MM.1S (cell line): ENCODE results near the gene ZNF443.
"Not testable (repeated sequence)": the region's sequence is repeated elsewhere in the genome, so short reads cannot be mapped to it uniquely, and the experiment has no call there.

Experiments used
- DNase-seq: peaks from one replicate; pipeline ENCODE4 v3.0.0-alpha.2; 2015
- H2AFZ ChIP-seq: fragments of 300-600 bp; sonication (generic); 2 replicates; pipeline ENCODE4 v1.6.0; 2016; ENCODE audit warnings: antibody characterized with exemption, low read length
- H3F3A ChIP-seq: fragments of 300-600 bp; sonication (generic); 2 replicates; pipeline ENCODE4 v1.6.1; 2016; ENCODE audit warnings: mild to moderate bottlenecking, antibody characterized with exemption, low read length, moderate library complexity, mixed read lengths; ENCODE audit not compliant: insufficient read depth
- H3K27ac ChIP-seq: fragments of 300-600 bp; sonication (generic); 2 replicates; pipeline ENCODE4 v1.5.1; 2016; ENCODE audit warnings: mild to moderate bottlenecking, low read length
- H3K27me3 ChIP-seq: fragments of 300-600 bp; sonication (generic); replicated peaks from 2 replicates; pipeline ENCODE4 v1.6.0; 2016; ENCODE audit warnings: low read length; ENCODE audit not compliant: insufficient read depth
- H3K36me3 ChIP-seq: fragments of 300-600 bp; sonication (generic); replicated peaks from 2 replicates; pipeline ENCODE4 v1.6.1; 2016; ENCODE audit warnings: mild to moderate bottlenecking, low read length, mixed read lengths; ENCODE audit not compliant: insufficient read depth
- H3K4me1 ChIP-seq: fragments of 300-600 bp; sonication (generic); 2 replicates; pipeline ENCODE4 v1.6.1; 2016; ENCODE audit warnings: low read length, mixed read lengths
- H3K4me2 ChIP-seq: fragments of 300-600 bp; sonication (generic); 2 replicates; pipeline ENCODE4 v1.6.0; 2016; ENCODE audit warnings: low read depth, low read length
- H3K4me3 ChIP-seq: fragments of 300-600 bp; sonication (generic); 2 replicates; pipeline ENCODE4 v1.5.1; 2016; ENCODE audit warnings: low read length, mixed read lengths
- H3K79me2 ChIP-seq: fragments of 300-600 bp; sonication (generic); 2 replicates; pipeline ENCODE4 v1.6.1; 2016; ENCODE audit warnings: mixed run types, low read length, mixed read lengths
- H3K9ac ChIP-seq: fragments of 300-600 bp; sonication (generic); 2 replicates; pipeline ENCODE4 v1.6.1; 2016; ENCODE audit warnings: low read length, mixed read lengths
- H3K9me2 ChIP-seq: fragments of 300-600 bp; sonication (generic); replicated peaks from 2 replicates; pipeline ENCODE4 v1.6.1; 2016; ENCODE audit warnings: mild to moderate bottlenecking, low read length, mixed read lengths; ENCODE audit not compliant: insufficient read depth
- H3K9me3 ChIP-seq: fragments of 300-600 bp; sonication (generic); replicated peaks from 2 replicates; pipeline ENCODE4 v1.6.1; 2016; ENCODE audit warnings: mild to moderate bottlenecking, low read length, mixed read lengths; ENCODE audit not compliant: insufficient read depth
- H4K20me1 ChIP-seq: fragments of 300-600 bp; sonication (generic); 2 replicates; pipeline ENCODE4 v1.6.1; 2016; ENCODE audit warnings: mild to moderate bottlenecking, low read length, moderate library complexity, mixed read lengths; ENCODE audit not compliant: insufficient read depth
- EZH2 ChIP-seq: fragments of 300-600 bp; sonication (generic); optimal IDR thresholded peaks from 2 replicates; pipeline ENCODE3; 2017; ENCODE audit warnings: low read depth, mild to moderate bottlenecking, antibody characterized with exemption, low read length, mixed read lengths
- EZH2phosphoT487 ChIP-seq: fragments of 300-600 bp; sonication (generic); IDR thresholded peaks from 2 replicates; pipeline ENCODE4 v1.6.1; 2018; ENCODE audit warnings: antibody characterized with exemption, low read length
- TF ChIP-seq, protein P1 (sequence below): fragments of 300-600 bp; sonication (generic); IDR thresholded peaks from 2 replicates; pipeline ENCODE4 v1.5.1; 2016; ENCODE audit warnings: antibody characterized with exemption, low read length, mixed read lengths

Gene ZNF443

DNA sequence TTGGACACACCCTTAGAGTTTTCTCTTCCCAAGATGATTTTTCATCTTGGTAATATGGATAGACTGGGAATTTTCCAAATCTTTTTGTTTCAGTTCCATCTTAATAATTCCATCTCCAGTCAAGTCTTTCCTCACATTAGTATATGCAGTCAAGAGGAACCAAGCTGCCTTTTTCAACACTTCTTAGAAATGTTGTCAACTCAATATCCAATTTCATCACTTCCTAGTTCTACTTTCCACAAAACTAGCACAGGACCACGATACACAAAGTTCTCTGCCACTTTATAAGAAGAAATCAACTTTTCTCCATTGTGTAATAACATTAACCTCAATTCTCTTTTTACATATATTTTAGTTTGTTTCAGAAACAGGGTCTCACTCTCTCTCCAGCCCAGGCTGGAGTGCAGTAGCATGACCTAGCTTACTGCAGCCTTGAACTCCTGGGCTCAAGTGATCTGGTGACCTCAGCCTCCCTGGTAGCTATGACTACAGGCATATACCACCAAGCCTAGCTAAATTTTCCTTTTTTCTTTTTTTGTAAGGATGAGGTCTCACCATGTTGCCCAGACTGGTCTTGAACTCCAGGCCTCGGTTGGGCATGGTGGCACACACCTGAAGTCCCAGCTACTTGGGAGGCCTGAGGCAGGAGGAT lies 15.5 kb downstream of the ZNF443 start:
- H3K36me3 ChIP-seq, result no peaks in the 10 kb centered on the region
- no peaks in the 10 kb centered on the region for H3F3A ChIP-seq
- H3K9ac ChIP-seq, result no peak overlapping the region
- H3K27ac ChIP-seq, result no peak overlapping the region
- H3K9me2 ChIP-seq, result no peaks in the 10 kb centered on the region
- no peaks in the 10 kb centered on the region for H3K79me2 ChIP-seq
- H3K4me2 ChIP-seq, result no peak overlapping the region
- no peak for DNase-seq
- H4K20me1 ChIP-seq, result no peaks in the 10 kb centered on the region
- no peaks in the 10 kb centered on the region for H3K9me3 ChIP-seq
- TF ChIP-seq EZH2phosphoT487 (no peak), EZH2 (no peak)
- TF ChIP-seq, protein P1, sequence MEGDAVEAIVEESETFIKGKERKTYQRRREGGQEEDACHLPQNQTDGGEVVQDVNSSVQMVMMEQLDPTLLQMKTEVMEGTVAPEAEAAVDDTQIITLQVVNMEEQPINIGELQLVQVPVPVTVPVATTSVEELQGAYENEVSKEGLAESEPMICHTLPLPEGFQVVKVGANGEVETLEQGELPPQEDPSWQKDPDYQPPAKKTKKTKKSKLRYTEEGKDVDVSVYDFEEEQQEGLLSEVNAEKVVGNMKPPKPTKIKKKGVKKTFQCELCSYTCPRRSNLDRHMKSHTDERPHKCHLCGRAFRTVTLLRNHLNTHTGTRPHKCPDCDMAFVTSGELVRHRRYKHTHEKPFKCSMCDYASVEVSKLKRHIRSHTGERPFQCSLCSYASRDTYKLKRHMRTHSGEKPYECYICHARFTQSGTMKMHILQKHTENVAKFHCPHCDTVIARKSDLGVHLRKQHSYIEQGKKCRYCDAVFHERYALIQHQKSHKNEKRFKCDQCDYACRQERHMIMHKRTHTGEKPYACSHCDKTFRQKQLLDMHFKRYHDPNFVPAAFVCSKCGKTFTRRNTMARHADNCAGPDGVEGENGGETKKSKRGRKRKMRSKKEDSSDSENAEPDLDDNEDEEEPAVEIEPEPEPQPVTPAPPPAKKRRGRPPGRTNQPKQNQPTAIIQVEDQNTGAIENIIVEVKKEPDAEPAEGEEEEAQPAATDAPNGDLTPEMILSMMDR, result no peak
- no peak overlapping the region for H2AFZ ChIP-seq
- H3K27me3 ChIP-seq, result no peaks in the 10 kb centered on the region
- H3K4me1 ChIP-seq, result no peaks in the 10 kb centered on the region
- H3K4me3 ChIP-seq, result no peak overlapping the region

DNA sequence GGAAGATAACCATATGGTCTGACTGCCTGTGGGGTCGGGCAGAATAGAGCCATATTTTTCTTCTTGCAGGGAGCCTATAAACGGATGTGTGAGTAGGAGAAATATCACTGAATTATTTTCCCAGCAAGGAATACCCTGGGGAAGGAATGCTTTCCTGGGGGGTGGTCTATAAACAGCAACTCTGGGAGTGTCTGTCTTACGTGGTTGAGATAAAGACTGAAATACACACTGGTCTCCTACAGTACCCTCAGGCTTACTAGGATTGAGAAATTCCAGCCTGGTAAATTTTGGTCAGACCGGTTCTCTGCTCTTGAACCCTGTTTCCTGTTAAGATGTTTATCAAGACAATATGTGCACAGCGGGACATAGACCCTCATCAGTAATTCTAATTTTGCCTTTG lies 23.5 kb downstream of the ZNF443 start:
- H3K4me3 ChIP-seq, H4K20me1 ChIP-seq, H3K9me2 ChIP-seq, H3K4me2 ChIP-seq, H3K36me3 ChIP-seq, H3K27me3 ChIP-seq, H2AFZ ChIP-seq, DNase-seq, H3K9me3 ChIP-seq, H3F3A ChIP-seq, H3K27ac ChIP-seq, H3K9ac ChIP-seq, H3K79me2 ChIP-seq, H3K4me1 ChIP-seq: not testable (repeated sequence)

DNA sequence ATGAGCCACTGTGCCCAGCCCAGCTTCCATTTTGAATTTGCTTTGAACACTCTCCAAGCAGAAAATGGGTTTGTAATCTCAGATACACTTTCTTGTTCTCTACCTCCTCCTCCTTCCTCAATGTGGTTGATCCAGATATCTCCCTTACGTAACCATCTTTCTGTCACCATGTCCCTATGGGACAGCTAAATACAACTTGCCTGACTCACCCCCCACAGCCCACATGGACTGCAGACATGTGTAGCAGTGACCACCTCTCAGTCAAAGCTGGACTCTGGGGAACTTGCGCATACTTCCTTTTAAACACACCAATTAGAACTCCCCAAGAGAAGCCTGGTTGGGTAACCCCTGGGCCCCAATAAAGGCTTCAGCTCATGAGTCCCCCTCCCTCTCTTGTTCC lies 28.9 kb downstream of the ZNF443 start:
- Histone ChIP-seq H3K4me3 (no peak overlapping the region), H4K20me1 (no peaks in the 10 kb centered on the region), H3K27me3 (no peaks in the 10 kb centered on the region), H3K9ac (no peak overlapping the region), H3K4me2 (no peak overlapping the region), H3F3A (no peaks in the 10 kb centered on the region), H3K9me3 (no peaks in the 10 kb centered on the region), H3K9me2 (no peaks in the 10 kb centered on the region), H2AFZ (no peak overlapping the region), H3K27ac (no peak overlapping the region), H3K4me1 (no peaks in the 10 kb centered on the region), H3K79me2 (no peaks in the 10 kb centered on the region), H3K36me3 (no peaks in the 10 kb centered on the region)
- TF ChIP-seq EZH2phosphoT487, result no peak
- DNase-seq, result no peak

DNA sequence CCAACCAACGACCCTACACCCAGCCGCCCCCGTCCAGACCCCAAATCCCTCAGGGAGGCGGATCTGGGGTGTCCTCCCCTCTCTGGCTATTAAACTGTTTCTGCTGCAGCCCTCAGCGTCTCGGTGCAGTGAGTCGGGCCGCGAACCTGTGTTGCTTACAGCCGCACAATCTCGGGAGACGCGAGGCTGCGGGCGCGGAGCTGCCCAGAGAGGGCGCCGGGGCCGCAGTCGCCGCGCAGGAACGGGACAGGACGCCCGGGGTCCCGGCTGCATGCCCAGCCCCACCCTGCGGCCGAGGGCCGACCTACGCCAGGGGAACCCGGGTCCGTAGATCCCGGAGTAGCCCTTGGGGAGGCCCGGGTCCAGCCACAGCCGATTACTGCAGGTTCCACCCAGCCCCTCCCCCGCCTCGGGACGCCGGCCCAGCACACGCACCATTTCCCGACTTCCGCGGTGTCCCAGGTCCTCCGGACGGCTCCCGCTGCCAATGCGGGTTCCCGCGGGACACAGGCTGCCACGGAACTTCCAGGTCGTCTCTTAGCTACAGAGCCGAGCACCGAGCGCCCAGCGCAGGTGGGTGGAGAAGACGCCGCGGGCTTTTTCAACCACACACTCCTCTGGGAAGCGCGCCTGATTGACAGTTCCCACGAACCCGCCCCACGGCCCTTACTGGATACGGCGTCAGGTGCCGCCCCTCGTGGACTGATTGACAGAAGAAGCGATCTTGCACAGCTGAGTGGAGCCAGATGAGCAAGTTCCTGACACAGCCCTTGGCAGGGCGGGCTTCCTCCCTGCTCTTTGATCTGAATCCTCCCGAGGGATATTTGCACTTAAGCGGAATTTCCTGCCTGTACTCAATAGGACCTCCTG lies 40.0 kb downstream of the ZNF443 start, which contains the start of gene ZNF799:
Gene ZNF799 (minus strand): TSS at position 639 of the 870 bp plus-strand sequence. CDS start 201 bp downstream, at position 438.
- H3K79me2 ChIP-seq, result no peaks in the 10 kb centered on the region
- H3K4me1 ChIP-seq, result no peaks in the 10 kb centered on the region
- H3K4me3 ChIP-seq, result peak within 1 kb of the TSS; percentile 91
- peaks cover 8% of the 10 kb centered on the region; the same call in 1 of the 2 replicates for H3F3A ChIP-seq
- peak within 1 kb of the TSS; percentile 54; the same call in 1 of the 2 replicates for H3K9ac ChIP-seq
- H3K9me3 ChIP-seq, result no peaks in the 10 kb centered on the region
- H3K36me3 ChIP-seq, result no peaks in the 10 kb centered on the region
- no peaks in the 10 kb centered on the region for H3K27me3 ChIP-seq
- H3K4me2 ChIP-seq, result peak within 1 kb of the TSS; percentile 74; the same call in 1 of the 2 replicates
- H3K9me2 ChIP-seq, result no peaks in the 10 kb centered on the region
- no peaks in the 10 kb centered on the region for H4K20me1 ChIP-seq
- peak within 1 kb of the TSS; percentile 83 for H2AFZ ChIP-seq
- TF ChIP-seq EZH2phosphoT487 (no peak), EZH2 (no peak)
- TF ChIP-seq, protein P1, result no peak
- H3K27ac ChIP-seq, result peak within 1 kb of the TSS; percentile 68; the same call in 1 of the 2 replicates
- peak; percentile 96 for DNase-seq

DNA sequence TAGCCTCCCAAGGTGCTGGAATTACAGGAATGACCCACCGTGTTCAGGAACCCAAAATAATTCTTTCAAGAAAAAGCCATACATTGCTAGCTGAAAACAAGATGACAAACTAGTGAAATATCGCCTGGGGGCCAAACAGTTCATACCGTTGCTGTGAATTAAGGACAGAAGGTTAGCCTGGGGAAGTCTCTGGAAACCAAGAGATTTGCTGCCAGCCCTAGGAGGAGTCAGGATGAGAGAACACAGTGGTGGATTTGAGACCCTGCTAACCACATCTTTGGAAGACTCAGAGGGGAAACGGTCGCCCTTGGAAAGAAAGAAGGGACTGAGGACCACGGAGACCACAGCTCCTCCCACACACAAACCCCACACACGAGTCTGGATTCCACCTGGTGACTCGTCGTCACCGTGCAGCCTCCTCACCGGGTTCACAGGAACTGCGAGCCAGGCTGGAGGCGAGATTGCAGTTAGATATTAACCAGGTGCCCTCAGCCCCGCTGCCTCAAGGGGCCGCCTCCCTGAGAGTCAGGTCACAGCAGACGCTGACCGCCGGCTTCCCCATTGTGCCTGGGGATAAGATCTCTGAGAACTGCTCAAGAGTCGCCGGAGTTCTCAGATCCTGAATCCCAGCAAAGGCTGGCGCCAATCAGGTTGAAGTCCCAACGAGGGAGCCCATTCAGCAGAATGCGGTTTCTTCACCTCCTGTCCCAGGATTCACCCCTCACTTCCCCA lies 40.8 kb downstream of the ZNF443 start:
- H3K4me1 ChIP-seq, H4K20me1 ChIP-seq, H3K27me3 ChIP-seq, H3K79me2 ChIP-seq, H3K36me3 ChIP-seq, H3K9me2 ChIP-seq, DNase-seq, H3K9me3 ChIP-seq, H3F3A ChIP-seq: not testable (repeated sequence)
- peak overlapping the region; percentile 54; the same call in 1 of the 2 replicates for H3K9ac ChIP-seq
- peak overlapping the region; percentile 91 for H3K4me3 ChIP-seq
- peak overlapping the region; percentile 83 for H2AFZ ChIP-seq
- peak overlapping the region; percentile 68; the same call in 1 of the 2 replicates for H3K27ac ChIP-seq
- peak overlapping the region; percentile 74; the same call in 1 of the 2 replicates for H3K4me2 ChIP-seq
